HG03439 (cell line): ENCODE data around the gene UGT1A7.
"Not testable (repeated sequence)": the region's sequence is repeated elsewhere in the genome, so short reads cannot be mapped to it uniquely, and the experiment has no call there.

Source experiments
- ATAC-seq: cut with Tn5 transposase; IDR thresholded peaks from one replicate; pipeline ENCODE4 v1.9.1; 2021; ENCODE audit warnings: mild to moderate bottlenecking, moderate library complexity; ENCODE audit not compliant: unreplicated experiment

UGT1A7 gene

GRCh38 chr2:233680361-233681045, 1.2 kb upstream of the UGT1A7 start:
- no peak for ATAC-seq

- ATAC-seq: no peak
These were observed 2.9 kb downstream of the UGT1A7 start for GRCh38 chr2:233684640-233685039.

DNA sequence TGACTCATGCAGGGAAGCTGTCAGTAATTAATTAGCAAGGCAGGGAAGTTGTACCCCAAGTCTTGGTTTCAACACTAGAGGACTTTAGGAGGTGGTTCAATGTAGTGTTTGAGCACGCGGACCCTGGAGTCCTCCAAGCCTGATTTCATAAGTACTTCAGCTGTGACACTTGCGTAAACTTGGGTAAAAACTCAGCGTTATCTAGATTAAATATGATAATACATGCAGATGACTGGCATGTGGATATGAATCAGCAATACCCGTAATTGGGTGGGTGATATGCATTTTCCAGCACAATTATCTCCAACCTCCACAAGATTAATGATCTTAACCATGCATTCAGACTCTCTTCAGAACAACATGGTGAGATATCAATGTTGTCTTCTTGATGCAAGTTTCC, 5.2 kb downstream of the UGT1A7 start:
- ATAC-seq: no peak

DNA sequence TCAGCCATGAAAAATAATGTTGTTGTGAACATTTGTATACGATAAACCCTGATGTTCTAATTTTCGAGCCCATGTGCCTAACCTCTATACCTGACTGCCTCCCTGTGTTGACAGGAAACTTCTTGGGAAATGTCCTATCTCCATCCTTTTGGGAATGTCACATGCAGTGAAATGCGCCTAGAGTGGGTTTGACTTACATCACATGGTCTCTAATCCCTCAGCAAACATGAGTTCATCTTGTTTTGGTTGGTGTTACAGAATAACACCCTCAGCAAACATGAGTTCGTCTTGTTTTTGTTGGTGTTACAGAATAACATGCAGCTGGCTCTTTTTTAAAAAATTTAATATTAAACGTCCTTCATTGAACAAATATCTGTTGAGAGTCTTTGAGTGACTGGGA, 6.6 kb downstream of the UGT1A7 start:
- ATAC-seq: no peak

- no peak for ATAC-seq
These were observed 7.3 kb downstream of the UGT1A7 start for GRCh38 chr2:233689031-233689430.

GRCh38 chr2:233689501-233689900, 7.8 kb downstream of the UGT1A7 start:
- no peak for ATAC-seq

DNA sequence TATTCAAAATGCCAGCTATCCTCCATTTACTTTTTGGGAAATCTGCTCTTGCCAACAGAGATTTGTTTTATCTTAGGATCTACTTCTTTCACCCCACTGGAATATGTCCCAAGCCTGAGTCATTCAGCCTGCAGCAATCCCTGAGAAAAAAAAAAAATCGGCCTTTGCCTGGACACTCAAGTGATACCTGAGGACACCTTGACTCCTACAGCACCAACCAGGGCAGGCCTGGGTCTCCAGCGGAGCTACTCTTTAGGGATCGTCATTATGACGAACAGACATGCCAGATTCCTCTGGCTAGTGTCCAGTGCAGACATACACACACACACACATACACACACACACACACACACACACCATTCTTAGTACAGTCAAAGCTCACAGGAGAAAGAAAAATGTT, 8.7 kb downstream of the UGT1A7 start:
- ATAC-seq: no peak

- ATAC-seq: no peak
These were observed 10.0 kb downstream of the UGT1A7 start for GRCh38 chr2:233691443-233692433.

GRCh38 chr2:233692648-233693047, 10.9 kb downstream of the UGT1A7 start, which contains the start of gene UGT1A6:
Gene UGT1A6, plus strand, starts transcription at chr2:233692890. Its CDS starts 115 bp downstream, at chr2:233693005.
- no peak for ATAC-seq

DNA sequence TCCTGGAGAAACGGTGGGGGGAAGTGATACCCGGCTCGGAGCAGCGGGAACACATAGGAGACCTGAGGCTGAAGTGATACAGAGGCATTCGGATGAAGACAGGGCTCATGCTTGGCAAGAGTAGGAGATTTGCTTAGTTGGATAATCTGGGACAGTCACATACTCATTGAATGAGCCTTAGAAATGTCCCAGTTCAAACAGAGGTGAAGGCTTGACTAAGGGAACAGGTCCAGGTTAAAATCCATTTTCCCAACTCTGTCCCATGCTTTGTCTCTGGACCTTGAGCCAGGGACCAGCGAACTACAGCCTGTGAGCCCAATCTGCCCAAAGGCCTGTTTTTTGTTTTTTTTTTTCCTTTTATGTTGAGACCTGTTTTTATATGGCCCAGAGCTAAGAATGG, 12.3 kb downstream of the UGT1A7 start:
- ATAC-seq: no peak

DNA sequence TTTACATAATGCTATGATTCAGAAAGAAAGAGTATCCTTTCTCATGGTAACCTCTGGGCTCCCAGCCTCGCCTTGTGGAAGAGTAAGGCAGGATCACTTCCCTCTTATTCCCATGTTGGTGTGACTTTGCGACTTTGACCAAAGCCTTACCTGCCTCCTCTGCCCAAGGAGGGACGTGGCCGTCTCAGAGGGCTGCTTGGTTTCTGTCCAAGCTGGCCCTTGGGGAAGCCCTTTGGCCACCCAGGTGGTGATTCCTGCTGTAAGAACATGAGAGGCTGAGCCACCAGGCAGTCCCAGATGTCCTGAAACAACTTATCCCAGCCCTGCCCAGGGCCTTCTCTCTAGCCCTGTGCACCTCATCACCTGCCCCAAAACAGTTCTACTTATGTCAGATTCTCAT, 17.0 kb downstream of the UGT1A7 start:
- ATAC-seq: no peak

DNA sequence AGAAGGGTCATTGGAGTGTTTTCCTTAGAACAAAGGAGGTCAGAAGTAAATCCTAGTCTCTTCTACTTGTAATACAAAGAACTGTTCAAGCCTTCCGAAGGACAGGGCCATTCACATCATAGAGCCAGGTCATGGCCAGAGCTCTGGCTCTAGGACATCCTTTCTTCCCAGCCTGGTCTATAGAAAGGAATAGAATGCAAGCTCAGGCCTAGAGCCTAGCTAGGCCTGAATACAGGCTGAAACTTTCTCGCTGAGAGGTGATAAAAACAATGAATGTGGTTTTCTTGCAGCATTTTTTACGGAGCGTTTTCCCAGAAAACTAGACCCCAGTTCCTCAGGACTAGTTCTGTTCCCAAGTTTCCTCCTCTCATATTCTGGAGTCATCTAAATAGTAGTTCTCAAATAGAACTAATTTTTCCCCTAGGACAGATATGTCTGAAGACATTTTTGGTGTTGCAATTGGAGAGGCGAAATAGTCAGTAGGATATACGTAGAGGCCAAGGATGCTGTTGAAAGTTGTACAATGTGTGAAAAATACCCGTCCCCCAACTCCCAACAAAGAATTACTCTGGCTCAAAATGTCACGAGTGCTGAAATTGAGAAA, 17.8 kb downstream of the UGT1A7 start:
- ATAC-seq: no peak

DNA sequence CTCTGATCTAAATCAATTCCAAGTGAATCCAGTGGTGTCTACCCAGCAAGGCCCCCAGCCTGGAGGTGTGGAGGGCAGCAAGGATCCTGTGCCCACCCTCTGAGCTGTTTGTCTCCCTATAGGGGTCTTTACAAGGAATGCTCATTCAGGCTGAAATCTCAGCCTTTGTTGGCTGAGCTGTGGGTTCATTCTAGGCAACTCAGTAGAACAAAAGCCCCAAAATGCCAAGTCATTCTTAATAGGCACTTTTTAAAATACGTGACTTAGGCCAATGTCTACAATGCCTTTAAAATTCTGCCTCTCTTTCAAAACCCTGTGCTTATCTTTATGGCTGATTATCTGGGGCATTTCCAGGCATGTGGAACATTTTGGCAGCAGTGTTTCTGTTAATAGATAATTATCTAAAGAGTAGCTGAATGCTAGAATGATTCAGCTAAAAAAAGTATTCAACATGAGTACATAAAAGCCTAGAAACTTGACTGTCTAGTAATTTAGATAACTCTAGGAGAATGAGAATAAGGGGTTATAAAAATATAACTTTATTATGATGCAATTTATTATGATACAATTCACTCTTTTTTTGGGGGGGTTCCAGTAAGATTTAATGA, 18.4 kb downstream of the UGT1A7 start:
- no peak for ATAC-seq

GRCh38 chr2:233700842-233701241, 19.1 kb downstream of the UGT1A7 start:
- not testable (repeated sequence) for ATAC-seq

GRCh38 chr2:233702238-233702637, 20.5 kb downstream of the UGT1A7 start:
- no peak for ATAC-seq

- no peak for ATAC-seq
These were observed 24.3 kb downstream of the UGT1A7 start for GRCh38 chr2:233705911-233706506.

- ATAC-seq: no peak
These were observed 25.0 kb downstream of the UGT1A7 start for GRCh38 chr2:233706720-233707119.

DNA sequence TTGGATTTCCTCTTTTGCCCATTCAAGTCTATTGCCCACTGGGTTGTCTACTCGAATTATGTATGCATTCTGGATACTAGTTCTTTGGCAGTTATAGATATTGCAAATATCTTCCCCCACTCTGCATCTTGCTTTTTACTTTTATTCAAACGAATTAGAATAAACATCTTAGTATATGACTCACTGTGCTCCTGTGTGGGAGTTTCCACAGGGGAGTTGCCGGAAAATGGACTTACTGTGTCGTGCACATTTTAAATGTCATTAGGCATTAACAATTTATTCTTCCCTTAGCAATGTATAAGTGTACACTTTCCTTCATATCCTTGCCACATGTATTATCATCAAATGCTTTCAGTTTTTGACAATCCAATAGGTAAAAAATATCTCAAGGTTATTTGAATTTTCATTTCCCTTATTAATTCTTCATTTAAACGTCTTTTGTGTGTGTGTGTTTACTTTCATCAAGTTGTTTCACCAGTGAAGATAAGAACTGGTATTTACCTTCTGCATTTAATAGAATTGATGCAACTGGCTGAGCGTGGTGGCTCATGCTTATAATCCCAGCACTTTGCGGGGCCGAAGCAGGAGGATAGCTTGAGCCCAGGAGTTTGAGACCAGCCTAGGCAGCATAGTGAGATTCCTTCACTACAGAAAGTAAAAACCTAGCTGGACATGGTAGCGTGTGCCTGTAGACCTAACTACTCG, 26.4 kb downstream of the UGT1A7 start:
- ATAC-seq: no peak

GRCh38 chr2:233708942-233709341, 27.2 kb downstream of the UGT1A7 start:
- ATAC-seq: no peak
